D341Med (cell line): Measurements from ENCODE around the gene ASB2.

Experiments
- DNase-seq: peaks from one replicate; pipeline ENCODE4 v3.0.0; 2012; ENCODE audit warnings: low spot score

ASB2 gene

DNA sequence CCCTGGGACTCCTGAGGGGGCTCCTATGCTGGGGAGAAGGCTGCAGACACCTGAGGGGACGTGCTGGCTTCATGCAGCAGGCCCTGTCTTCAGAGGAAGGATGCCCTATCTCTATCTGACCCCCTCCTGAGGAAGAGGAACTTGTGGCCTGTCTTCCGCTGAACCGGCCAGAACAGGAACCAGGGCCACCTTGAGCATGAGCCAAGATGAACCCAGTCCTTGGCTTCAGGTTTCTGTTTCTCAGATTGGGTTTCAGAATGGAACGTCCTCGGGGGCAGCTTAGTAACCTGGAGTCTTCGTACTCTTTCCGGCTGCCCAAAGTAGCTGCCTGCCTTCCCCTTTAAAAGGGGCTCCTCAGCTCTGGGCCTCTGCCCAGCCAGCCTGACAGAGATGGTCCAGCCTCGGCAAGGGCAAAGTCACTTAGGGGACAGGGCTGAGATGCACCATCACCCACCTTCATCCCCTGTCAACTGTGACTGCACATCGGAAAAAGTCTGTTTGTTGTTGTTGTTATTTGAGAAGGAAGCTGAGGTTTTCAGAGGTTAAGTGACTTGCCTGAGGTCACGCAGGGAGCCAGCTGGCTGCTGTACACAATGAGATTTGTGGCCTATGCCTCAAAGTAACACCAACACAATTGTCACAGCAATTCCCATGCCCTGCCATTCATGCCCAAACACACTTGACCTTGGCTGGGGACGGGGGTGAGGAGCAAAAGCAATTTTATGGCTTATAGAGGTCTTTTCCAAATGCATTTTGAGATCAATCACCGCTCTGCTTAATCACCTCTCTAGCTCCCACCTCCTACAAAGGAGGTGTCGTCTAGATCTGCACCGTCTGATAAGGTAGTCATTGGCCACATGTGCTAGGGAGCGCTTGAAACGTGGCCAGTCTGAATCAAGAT is 13.4 kb downstream of the ASB2 start:
- DNase-seq = no peak

- no peak for DNase-seq
Measured at GRCh38 chr14:93961620-93962019, 14.8 kb downstream of the ASB2 start.

GRCh38 chr14:93960774-93961438 is 15.5 kb downstream of the ASB2 start:
- no peak for DNase-seq

- no peak for DNase-seq
Measured at GRCh38 chr14:93960108-93960475, 16.3 kb downstream of the ASB2 start.

DNA sequence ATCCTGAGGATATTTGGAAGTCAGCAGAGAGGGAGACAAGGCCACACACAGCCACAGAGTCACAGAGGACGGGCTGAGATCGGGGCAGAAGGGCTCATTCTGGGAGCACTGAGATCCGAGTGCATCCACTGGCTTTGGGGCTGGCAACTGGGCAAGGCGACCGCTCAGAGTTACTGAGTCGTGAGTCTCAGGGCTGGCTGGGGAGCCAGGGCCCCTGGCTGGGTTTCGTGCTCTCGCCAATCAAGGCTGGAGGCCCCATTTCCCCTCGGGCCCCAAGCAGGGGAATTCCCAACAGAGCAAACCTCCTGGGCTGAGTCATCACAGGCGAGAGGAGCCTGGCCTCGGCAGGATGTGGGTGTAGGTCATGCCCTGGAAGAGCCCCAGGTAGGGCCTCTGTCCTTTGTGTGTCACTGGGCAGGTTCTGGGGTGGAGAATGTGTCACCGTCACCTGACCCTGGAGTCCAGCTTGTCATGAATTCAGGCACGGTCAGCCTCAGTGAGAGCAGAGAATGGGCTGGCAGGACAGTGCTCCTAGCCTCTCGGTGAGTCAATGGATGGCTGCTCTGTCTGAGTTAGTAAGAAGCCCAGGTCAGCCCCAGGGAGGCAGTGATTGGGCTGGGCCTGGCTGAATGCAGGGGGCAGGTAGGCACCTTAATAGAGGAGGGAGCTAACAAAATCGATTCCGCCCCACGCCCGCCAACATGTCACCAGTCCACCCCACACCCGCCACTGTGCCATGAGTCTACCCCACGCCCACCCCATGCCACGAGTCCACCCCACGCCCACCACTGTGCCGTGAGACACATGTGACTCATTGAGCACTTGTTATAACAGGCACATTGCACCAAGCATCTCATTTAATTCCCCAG is 16.9 kb downstream of the ASB2 start:
- no peak for DNase-seq

DNA sequence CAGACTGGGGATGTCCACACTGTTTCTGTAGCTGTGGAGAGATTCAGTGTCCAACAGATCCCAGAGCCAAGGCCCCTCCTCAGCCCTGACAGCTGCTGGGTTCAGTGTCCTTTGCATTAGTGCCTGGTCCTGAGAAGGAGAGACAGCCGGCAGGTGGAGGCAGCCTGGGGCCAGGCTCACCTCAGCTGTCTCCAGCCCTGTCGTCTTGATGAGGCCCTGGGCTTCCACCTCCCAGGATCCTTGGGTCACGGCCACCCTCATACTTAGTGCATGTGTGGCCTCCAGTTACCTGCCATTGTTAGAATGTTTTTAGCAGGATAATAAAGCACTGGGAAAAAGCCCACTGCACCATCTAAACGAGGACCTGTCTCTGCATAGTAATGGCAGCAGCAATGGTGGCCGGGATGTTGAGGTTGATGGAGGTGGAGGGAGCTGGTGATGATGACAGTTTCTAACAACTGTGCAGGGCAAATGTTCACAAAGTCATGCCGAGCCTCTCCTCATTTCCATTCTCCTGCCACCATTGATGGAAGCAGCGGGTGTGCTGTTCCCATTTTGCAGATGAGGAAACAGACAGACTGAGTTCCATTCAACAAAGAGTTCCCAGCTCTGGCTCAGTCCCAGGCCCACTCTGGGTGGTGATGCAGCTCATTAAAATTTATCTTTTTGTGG is 17.7 kb downstream of the ASB2 start:
- DNase-seq = no peak

DNA sequence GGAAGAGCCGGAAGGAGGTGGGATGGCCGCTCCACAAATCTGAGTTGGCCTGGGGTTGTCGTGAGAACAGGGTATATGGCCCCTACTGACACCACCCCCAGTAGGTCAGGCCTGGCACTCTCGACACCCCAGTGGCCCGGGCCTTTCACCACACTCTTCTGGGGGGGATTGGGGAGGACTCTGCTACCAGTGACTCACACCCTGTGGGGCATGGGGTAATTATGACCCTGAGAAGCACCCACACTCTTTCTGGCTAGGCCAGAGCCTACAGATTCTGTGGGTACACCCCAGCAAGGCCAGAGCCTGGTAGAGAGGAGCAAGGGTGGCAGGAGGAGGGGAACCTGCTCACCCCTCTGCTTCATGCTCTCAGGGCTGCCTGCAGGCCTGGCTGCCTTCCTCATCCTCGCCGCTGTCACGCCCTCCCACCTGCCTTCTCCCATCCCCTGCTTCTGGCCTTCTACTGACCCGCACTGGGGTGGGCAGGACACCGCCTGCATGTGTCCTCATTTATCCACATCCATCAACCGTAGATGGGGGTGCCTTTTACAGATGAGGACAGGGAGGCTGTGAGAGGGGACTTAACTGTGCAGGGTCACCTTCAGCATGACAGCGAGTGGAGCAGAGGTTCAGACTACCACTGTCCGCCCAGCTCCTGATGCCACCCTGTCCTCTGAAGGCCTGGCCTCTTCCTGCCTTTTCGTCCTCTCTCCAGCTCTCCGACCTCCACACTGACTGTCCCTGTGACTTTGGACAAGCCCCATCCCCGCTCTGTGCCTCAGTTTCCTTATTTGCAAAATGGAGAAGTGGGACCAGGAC is 18.4 kb downstream of the ASB2 start:
- no peak for DNase-seq

- no peak for DNase-seq
Measured at GRCh38 chr14:93957333-93957710, 19.0 kb downstream of the ASB2 start.

GRCh38 chr14:93956514-93957332 is 19.6 kb downstream of the ASB2 start:
- DNase-seq = no peak

GRCh38 chr14:93955850-93956481 is 20.4 kb downstream of the ASB2 start:
- no peak for DNase-seq

GRCh38 chr14:93954900-93955849 is 21.2 kb downstream of the ASB2 start:
- DNase-seq = no peak

- no peak for DNase-seq
Measured at GRCh38 chr14:93954516-93954830, 21.9 kb downstream of the ASB2 start.

GRCh38 chr14:93953739-93954515 is 22.4 kb downstream of the ASB2 start:
- DNase-seq = no peak

- DNase-seq = no peak
Measured at GRCh38 chr14:93953263-93953662, 23.1 kb downstream of the ASB2 start.

- DNase-seq = no peak
Measured at GRCh38 chr14:93952829-93953228, 23.5 kb downstream of the ASB2 start.

DNA sequence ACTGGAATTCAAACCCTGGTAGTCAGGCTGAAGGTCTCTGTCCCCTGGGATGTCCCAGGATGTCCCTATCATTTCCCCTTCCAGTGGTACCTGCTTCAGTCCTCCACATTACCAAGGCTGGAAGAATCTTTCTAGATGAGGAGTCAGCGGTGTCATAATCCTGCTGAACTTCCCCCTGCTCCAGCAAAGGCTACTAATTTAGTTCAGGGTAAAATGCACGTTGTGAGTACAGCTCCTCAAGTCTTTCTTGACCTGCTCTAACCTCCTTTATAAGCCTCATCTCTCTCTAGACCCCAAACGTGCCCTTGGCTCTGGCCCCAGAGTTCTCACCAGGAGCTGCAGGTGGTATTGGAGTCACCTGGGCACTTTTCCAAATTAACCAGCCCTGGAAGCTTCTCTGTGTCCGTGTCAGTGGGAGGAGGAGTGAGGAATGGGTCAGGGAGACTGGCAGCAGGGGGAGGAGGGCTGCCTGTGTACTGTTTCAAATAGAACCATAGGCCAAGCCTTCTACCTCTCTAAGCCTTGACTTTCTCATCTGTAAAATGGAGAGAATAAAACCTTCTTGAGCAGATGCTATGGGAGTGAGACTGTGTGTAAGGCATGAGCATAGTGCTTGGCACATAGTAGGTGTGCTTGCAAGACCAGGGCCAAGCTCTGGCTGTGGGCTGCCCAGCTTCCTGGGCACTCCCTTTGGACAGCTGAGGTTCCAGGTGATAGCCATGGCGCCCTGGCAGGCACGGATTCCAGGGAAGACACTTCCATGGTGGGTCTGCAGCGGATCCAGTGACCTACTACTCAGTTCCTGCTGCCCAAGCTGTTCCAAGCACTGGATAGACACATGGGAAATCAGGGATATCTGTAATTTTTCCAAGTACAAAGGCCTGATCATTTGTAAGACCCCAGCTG is 24.5 kb downstream of the ASB2 start:
- no peak for DNase-seq
